Ascending aorta (tissue), 2 donors: ENCODE data around the gene PHOX2B. TPM values are rescaled to one million over a fixed set of nuclear protein-coding genes. Genes with fewer than 3 reads are reported as not detected.
"Not testable (repeated sequence)": the region's sequence is repeated elsewhere in the genome, so short reads cannot be mapped to it uniquely, and the experiment has no call there.

Source experiments
- DNase-seq, 2 donors: peaks; one replicate each; pipeline ENCODE4 v3.0.0-alpha.2; 2019; ENCODE audit warnings: low spot score in 2 of 2
- H3K27ac ChIP-seq, 2 donors: fragments of 200-600 bp; sonication (generic); one replicate each; pipeline ENCODE4 v1.5.1; 2016 to 2017; ENCODE audit warnings: mild to moderate bottlenecking in 1 of 2
- H3K27me3 ChIP-seq: fragments of 200-600 bp; sonication (generic); one replicate; pipeline ENCODE4 v1.5.1; 2017
- H3K36me3 ChIP-seq, 2 donors: fragments of 200-600 bp; sonication (generic); one replicate each; pipeline ENCODE4 v1.5.1; 2016
- H3K4me1 ChIP-seq, 2 donors: fragments of 200-600 bp; sonication (generic); one replicate each; pipeline ENCODE4 v1.5.1; 2016 to 2017; ENCODE audit warnings: mild to moderate bottlenecking in 1 of 2
- H3K4me3 ChIP-seq, 2 donors: fragments of 200-600 bp; sonication (generic); one replicate each; pipeline ENCODE4 v1.5.1; 2016 to 2017; ENCODE audit warnings: mild to moderate bottlenecking in 1 of 2
- H3K9me3 ChIP-seq, 2 donors: fragments of 200-600 bp; sonication (generic); one replicate each; pipeline ENCODE4 v1.5.1; 2016
- CTCF ChIP-seq, 3 experiments: fragments of 200-600 bp in 2 of 3; fragments of 450-650 bp in 1 of 3; sonication (generic) in 2 of 3; IDR thresholded peaks; one replicate each; pipeline ENCODE4 v1.5.1; 2016 to 2019; ENCODE audit warnings: antibody characterized with exemption in 3 of 3, mild to moderate bottlenecking in 1 of 3, moderate library complexity in 1 of 3
- intact Hi-C: fragments of 100-400 bp; cut with DNase I; formaldehyde crosslinking; loops from one replicate; pipeline ENCODE4 v1.15.1; 2023
- total RNA-seq: library from RNA; depleted of rRNA; stranded (reverse); fragments of >200 nt; gene quantifications from one replicate; pipeline ENCODE4 v1.1.0, GENCODE V29; 2016

Gene PHOX2B
- total RNA-seq, 1 donor from 2014 or later: not detected

GRCh38 chr4:41741354-41741753 lies 7.2 kb downstream of the PHOX2B start:
- no peaks in the 10 kb centered on the region for H3K9me3 ChIP-seq
- intact Hi-C loops: no loop called here

GRCh38 chr4:41737491-41737890 lies 11.0 kb downstream of the PHOX2B start:
- DNase-seq, H3K27me3 ChIP-seq, H3K4me3 ChIP-seq, H3K27ac ChIP-seq, H3K9me3 ChIP-seq, H3K4me1 ChIP-seq, H3K36me3 ChIP-seq, intact Hi-C loops: not testable (repeated sequence)

More at GRCh38 chr4:41741354-41741753, 7.2 kb downstream of the PHOX2B start:
- Histone ChIP-seq H3K36me3 (no peaks in the 10 kb centered on the region), H3K4me1 (no peaks in the 10 kb centered on the region), H3K27ac (no peak overlapping the region), H3K4me3 (no peak overlapping the region), H3K27me3 (peaks cover 7% of the 10 kb centered on the region)
- TF ChIP-seq CTCF (IDR thresholded peaks at IDR 0.05): no peak
- no peak for DNase-seq

- H3K27ac ChIP-seq: no peak overlapping the region
- intact Hi-C loops: no loop called here
- no peaks in the 10 kb centered on the region for H3K36me3 ChIP-seq
- H3K27me3 ChIP-seq: no peaks in the 10 kb centered on the region
- TF ChIP-seq CTCF (IDR thresholded peaks at IDR 0.05): no peak
- H3K4me3 ChIP-seq: no peak overlapping the region
- no peaks in the 10 kb centered on the region for H3K4me1 ChIP-seq
- H3K9me3 ChIP-seq: no peaks in the 10 kb centered on the region
- DNase-seq: no peak
Measured at GRCh38 chr4:41734371-41734770, 14.2 kb downstream of the PHOX2B start.

GRCh38 chr4:41731569-41732126 lies 16.9 kb downstream of the PHOX2B start:
- no peak overlapping the region for H3K27ac ChIP-seq
- no peak for DNase-seq
- no peak for TF ChIP-seq CTCF (IDR thresholded peaks at IDR 0.05)
- no peaks in the 10 kb centered on the region for H3K27me3 ChIP-seq
- intact Hi-C loops: no loop called here
- H3K4me3 ChIP-seq: no peak overlapping the region
- no peaks in the 10 kb centered on the region for H3K4me1 ChIP-seq
- H3K9me3 ChIP-seq: no peaks in the 10 kb centered on the region
- H3K36me3 ChIP-seq: no peaks in the 10 kb centered on the region

- intact Hi-C loops: no loop called here
- Histone ChIP-seq H3K36me3 (no peaks in the 10 kb centered on the region), H3K9me3 (no peaks in the 10 kb centered on the region), H3K4me3 (no peak overlapping the region), H3K27ac (no peak overlapping the region), H3K27me3 (no peaks in the 10 kb centered on the region), H3K4me1 (no peaks in the 10 kb centered on the region)
- DNase-seq: no peak
- no peak for TF ChIP-seq CTCF (IDR thresholded peaks at IDR 0.05)
Measured at GRCh38 chr4:41728573-41728913, 20.0 kb downstream of the PHOX2B start.

GRCh38 chr4:41727861-41728572 lies 20.5 kb downstream of the PHOX2B start:
- no peaks in the 10 kb centered on the region for H3K9me3 ChIP-seq
- H3K27ac ChIP-seq: no peak overlapping the region
- H3K4me1 ChIP-seq: no peaks in the 10 kb centered on the region
- no peak overlapping the region for H3K4me3 ChIP-seq
- no peaks in the 10 kb centered on the region for H3K27me3 ChIP-seq
- no peak for DNase-seq
- no peak for TF ChIP-seq CTCF (IDR thresholded peaks at IDR 0.05)
- intact Hi-C loops: no loop called here
- no peaks in the 10 kb centered on the region for H3K36me3 ChIP-seq
